Endometrium (tissue), 2 donors: ENCODE results near the gene THAP11.

Experiments
- FAIRE-seq: peaks from 2 replicates; lab custom pipeline; 2012; peaks lifted over from hg19 to GRCh38; lab: Jason Lieb, UNC
- donor health status: control.
- donor health status: control.

THAP11 gene

DNA sequence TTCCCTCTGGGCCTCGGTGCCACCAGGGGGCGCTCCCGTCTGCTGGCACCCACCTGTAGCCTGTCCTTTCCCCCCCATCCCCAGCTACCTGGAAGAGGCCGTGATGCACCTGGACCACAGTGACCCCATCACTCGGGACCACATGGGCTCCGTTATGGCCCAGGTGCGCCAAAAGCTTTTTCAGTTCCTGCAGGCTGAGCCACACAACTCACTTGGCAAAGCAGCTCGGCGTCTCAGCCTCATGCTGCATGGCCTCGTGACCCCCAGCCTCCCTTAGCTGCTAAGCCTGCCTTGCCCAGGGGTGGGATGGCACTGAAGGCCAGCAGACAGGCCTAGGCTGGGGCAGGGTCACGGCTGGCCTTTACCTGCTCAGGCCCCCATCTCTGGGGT lies 41.7 kb downstream of the THAP11 start:
- FAIRE-seq = no peak

- FAIRE-seq = peak; percentile 60
Observed at GRCh38 chr16:67884684-67885083, 42.6 kb downstream of the THAP11 start, which contains the start of gene NRN1L. NRN1L (plus strand) TSS chr16:67884885; CDS start chr16:67884904, 19 bp downstream.

DNA sequence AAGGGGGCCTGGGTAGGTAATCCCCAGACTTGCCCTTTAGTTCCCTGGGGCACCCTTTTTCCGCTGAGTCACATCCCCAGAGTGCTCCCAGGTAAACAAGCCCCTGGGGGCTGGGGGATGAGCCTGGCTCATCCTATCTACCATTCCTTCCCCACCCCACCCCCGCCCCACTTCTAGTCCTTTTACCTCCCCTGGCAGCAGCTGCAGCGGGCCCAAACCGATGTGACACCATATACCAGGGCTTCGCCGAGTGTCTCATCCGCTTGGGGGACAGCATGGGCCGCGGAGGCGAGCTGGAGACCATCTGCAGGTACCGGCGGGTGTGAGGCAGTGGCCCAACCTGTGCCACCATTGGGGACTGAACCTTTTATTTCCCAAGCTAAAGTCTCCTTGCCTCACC lies 43.4 kb downstream of the THAP11 start:
- FAIRE-seq = no peak

DNA sequence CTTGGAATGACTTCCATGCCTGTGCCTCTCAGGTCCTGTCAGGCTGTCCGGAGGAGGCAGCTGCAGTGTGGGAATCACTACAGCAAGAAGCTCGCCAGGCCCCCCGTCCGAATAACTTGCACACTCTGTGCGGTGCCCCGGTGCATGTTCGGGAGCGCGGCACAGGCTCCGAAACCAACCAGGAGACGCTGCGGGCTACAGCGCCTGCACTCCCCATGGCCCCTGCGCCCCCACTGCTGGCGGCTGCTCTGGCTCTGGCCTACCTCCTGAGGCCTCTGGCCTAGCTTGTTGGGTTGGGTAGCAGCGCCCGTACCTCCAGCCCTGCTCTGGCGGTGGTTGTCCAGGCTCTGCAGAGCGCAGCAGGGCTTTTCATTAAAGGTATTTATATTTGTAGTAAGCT lies 43.9 kb downstream of the THAP11 start:
- no peak for FAIRE-seq

GRCh38 chr16:67886387-67886786 lies 44.3 kb downstream of the THAP11 start:
- FAIRE-seq = no peak

DNA sequence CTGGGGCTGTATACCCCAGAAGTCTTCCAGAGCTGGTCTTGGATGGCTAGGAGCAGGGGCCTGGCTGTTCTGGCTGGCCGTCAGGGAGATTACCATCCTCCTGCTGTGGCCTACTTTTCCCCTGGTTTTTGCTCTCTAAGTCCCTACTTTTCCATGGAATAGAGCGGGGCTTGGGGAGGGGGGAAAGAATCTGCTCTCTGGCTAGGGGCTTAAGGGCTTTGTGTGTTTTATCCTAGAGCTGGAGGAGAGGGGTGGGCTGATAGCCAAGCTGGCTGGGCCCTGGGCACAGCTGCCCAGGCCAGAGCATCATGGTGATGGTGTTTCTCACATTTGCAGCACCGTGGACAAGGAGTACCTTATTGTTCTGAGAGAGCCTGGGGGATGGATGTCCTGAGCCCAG lies 46.2 kb downstream of the THAP11 start:
- no peak for FAIRE-seq

- no peak for FAIRE-seq
Observed at GRCh38 chr16:67892375-67892774, 50.3 kb downstream of the THAP11 start.

- FAIRE-seq = no peak
Observed at GRCh38 chr16:67892899-67893742, 51.0 kb downstream of the THAP11 start, which contains the start of gene PSKH1. PSKH1 (plus strand) TSS chr16:67893254; CDS start chr16:67908750, 15,496 bp downstream.
